Naive thymus-derived CD8-positive, alpha-beta T cell (primary cell): ENCODE data around the gene NFYC. TPM values are rescaled to one million over a fixed set of nuclear protein-coding genes. Genes with fewer than 3 reads are reported as not detected.

Experiments used
- ATAC-seq, 2 donors: fragments of 150-1000 bp; cut with Tn5 transposase in 1 of 2; sonication (Bioruptor Pico), chemical (Tn5 transposase) in 1 of 2; 1 replicate in 1 of 2; 2 replicates in 1 of 2; pipeline ENCODE4 v1.10.0; 2021; ENCODE audit warnings: mild to moderate bottlenecking in 2 of 2, moderate library complexity in 2 of 2
- POLR2A ChIA-PET: fragments of 350-600 bp; sonication (Branson Sonifier 250); formaldehyde crosslinking; loops from one replicate; lab custom pipeline; 2021; ENCODE audit warnings: antibody characterized with exemption; lab: Charles Lee
- DNase-seq, 10 donors: peaks; one replicate each; pipeline versions ENCODE4 v3.0.0 to v3.0.0-alpha.2; 2020 to 2022
- H3K27ac Mint-ChIP-seq, 10 donors: one replicate each; pipeline ENCODE4 v1.8.0; 2020 to 2022; ENCODE audit warnings: mild to moderate bottlenecking in 10 of 10, mixed read lengths in 10 of 10, moderate library complexity in 4 of 10, inconsistent platforms in 1 of 10
- H3K27me3 Mint-ChIP-seq, 5 donors: one replicate each; pipeline ENCODE4 v1.8.0; 2021 to 2022; ENCODE audit warnings: mixed read lengths in 5 of 5
- H3K36me3 Mint-ChIP-seq, 3 donors: one replicate each; pipeline ENCODE4 v1.8.0; 2020 to 2022; ENCODE audit warnings: mixed read lengths in 3 of 3, mild to moderate bottlenecking in 2 of 3, inconsistent platforms in 1 of 3
- H3K4me1 Mint-ChIP-seq, 4 donors: one replicate each; pipeline ENCODE4 v1.8.0; 2021 to 2022; ENCODE audit warnings: mixed read lengths in 4 of 4
- H3K4me3 Mint-ChIP-seq, 10 donors: one replicate each; pipeline ENCODE4 v1.8.0; 2020 to 2022; ENCODE audit warnings: mild to moderate bottlenecking in 10 of 10, mixed read lengths in 10 of 10, moderate library complexity in 6 of 10, inconsistent platforms in 1 of 10
- H3K9me3 Mint-ChIP-seq, 9 donors: one replicate each; pipeline ENCODE4 v1.8.0; 2020 to 2022; ENCODE audit warnings: mixed read lengths in 9 of 9, mild to moderate bottlenecking in 3 of 9, inconsistent platforms in 1 of 9, moderate library complexity in 1 of 9
- microRNA-seq: library from miRNA; unstranded; fragments of <30 nt; microRNA quantifications from one replicate; pipeline ENCODE4 v1.2.0, GENCODE V29; 2022; ENCODE audit warnings: borderline microRNAs expressed
- polyA plus RNA-seq, 3 donors: library from polyadenylated mRNA; unstranded; fragments of 300-500 nt; fragmentation: Illumina TruSeq; gene quantifications; one replicate each; pipeline ENCODE4 v1.2.3, GENCODE V29; 2021
- total RNA-seq, 8 experiments: library from RNA in 2 of 8; stranded (reverse) in 2 of 8; gene quantifications; one replicate each; pipeline ENCODE4 v1.2.3 and lab custom pipeline; 2021 to 2026

NFYC gene
- total and polyA plus RNA-seq, 5 experiments from 2014 or later, result 32.5 to 67.2 (median 46.9) TPM

DNA sequence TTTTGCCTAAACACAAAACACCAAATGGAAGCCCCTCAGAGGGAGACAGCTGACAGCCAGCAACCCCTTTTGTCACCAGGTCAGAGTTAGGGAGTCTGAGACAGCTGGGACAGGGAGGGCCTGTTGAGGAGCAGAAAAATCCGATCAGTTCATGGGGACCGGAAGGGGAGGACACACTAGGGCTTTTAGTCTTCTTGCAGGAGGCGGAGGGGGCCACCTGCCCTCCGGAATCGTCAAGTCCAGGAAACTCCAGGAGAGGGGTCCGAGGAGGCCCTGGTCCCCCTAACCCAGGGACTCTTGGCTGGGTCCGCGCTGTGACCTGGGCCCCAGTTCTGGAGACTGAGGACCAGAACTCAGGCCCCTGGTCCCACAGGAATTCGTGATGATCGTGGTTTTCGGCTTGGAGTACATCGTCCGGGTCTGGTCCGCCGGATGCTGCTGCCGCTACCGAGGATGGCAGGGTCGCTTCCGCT is 126.3 kb downstream of the NFYC start:
- Mint-ChIP-seq H3K36me3 (no peaks in the 10 kb centered on the region), H3K4me3 (peak overlapping the region; percentile 78 to 90 (median 83)), H3K27ac (peak overlapping the region; percentile 48 to 94 (median 91)), H3K4me1 (peaks cover 8 to 17% (median 11%) of the 10 kb centered on the region in 4 donors), H3K9me3 (no peaks in the 10 kb centered on the region), H3K27me3 (peaks cover 0 to 2% (median 0%) of the 10 kb centered on the region in 5 donors)
- ATAC-seq (peak; percentile 36 to 51), DNase-seq (no peak)
- POLR2A ChIA-PET, result interaction anchor here (0.6 kb wide), 1 partner anchor 97 kb away, joined by 3 read pairs; no protein-coding TSS in a partner anchor

DNA sequence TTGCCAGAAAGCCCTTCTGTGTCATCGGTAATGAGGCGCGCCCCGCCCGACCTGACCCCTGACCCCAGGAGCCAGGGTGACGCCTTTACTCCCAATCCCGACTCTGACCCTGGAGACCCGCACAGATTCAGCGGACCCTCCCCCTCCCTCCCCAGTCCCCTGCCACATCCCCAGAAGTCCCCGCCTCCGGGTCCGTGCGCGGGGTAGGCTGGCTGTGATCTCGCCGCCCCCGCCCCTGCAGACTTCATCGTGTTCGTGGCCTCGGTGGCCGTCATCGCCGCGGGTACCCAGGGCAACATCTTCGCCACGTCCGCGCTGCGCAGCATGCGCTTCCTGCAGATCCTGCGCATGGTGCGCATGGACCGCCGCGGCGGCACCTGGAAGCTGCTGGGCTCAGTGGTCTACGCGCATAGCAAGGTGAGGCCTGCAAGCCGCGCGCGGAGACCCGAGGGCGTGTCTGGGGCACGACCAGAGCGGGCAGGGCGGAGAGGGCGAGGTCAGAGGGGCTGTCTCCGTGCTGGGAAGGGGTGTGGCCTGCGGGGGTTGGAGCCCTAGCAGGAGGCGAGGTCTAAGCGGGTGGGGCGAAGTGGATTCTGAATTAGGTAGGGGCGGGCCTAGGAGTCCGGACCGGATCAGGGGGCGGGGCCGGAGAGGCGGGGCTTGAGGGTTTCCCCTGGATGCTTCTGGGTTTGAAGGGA is 126.9 kb downstream of the NFYC start:
- peak; percentile 92 to 95 for ATAC-seq
- H3K4me3 Mint-ChIP-seq, result peak overlapping the region; percentile 78 to 90 (median 83)
- POLR2A ChIA-PET, result interaction anchor here (0.6 to 0.9 kb wide), 4 partner anchors 10 to 97 kb away, joined by 3 read pairs; no protein-coding TSS in a partner anchor
- H3K27ac Mint-ChIP-seq, result peak overlapping the region; percentile 48 to 94 (median 91)
- no peaks in the 10 kb centered on the region for H3K36me3 Mint-ChIP-seq
- peaks cover 7 to 17% (median 12%) of the 10 kb centered on the region in 4 donors for H3K4me1 Mint-ChIP-seq
- H3K27me3 Mint-ChIP-seq, result peaks cover 0 to 2% (median 0%) of the 10 kb centered on the region in 5 donors
- DNase-seq, result peak; percentile 72 to 93 (median 87)
- no peaks in the 10 kb centered on the region for H3K9me3 Mint-ChIP-seq

- POLR2A ChIA-PET, result interaction anchor here (0.7 to 0.9 kb wide), 3 partner anchors 11 to 36 kb away, joined by 3 read pairs; no protein-coding TSS in a partner anchor
- Mint-ChIP-seq H3K27ac (peak overlapping the region in 6 of 10 donors; percentile 41 to 91 (median 75)), H3K4me1 (peaks cover 7 to 18% (median 12%) of the 10 kb centered on the region in 4 donors), H3K36me3 (no peaks in the 10 kb centered on the region), H3K9me3 (no peaks in the 10 kb centered on the region), H3K4me3 (peak overlapping the region in 9 of 10 donors; percentile 40 to 90 (median 82)), H3K27me3 (peaks cover 0 to 2% (median 0%) of the 10 kb centered on the region in 5 donors)
- no peak for ATAC-seq
- DNase-seq, result no peak
Measured at GRCh38 chr1:40819101-40819500, 127.6 kb downstream of the NFYC start.

DNA sequence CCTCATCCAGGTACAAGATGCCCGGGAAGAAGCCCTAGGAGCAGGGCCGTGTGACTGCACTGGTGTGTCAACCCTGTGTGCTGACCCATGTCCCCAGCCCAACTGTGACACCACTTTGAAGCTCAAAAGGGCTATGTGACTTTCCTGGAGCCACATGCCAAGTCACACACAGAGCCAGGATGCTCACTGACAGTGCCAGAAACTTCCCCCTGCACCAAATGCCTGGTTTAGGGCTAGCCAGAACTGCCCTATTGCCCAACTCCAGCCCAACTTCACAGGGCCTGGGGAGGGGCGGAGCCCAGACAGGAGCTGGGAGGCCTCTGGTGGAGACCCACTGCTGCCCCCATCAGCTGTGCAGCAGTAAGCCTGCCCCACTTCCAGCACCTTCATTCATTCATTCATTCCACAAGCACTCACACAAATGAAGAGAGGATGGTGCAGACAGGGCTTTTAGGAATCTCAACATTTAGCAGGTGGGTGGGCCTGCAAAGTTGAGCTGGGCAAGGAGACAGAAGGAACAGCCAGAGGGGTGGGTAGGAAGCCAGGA is 128.8 kb downstream of the NFYC start:
- Mint-ChIP-seq H3K27ac (peak overlapping the region in 4 of 10 donors; percentile 8 to 39 (median 27)), H3K4me1 (peaks cover 13 to 30% (median 20%) of the 10 kb centered on the region in 4 donors), H3K36me3 (no peaks in the 10 kb centered on the region), H3K9me3 (no peaks in the 10 kb centered on the region), H3K27me3 (peaks cover 0 to 2% (median 0%) of the 10 kb centered on the region in 5 donors), H3K4me3 (peak overlapping the region in 1 of 10 donors; percentile 86)
- ATAC-seq (no peak), DNase-seq (no peak)
- POLR2A ChIA-PET, result interaction anchor here (0.7 to 1.7 kb wide), 2 partner anchors 41 to 61 kb away, joined by 3 to 5 read pairs; no protein-coding TSS in a partner anchor

Small RNAs within 50 kb of the gene (microRNA-seq; reads per million reads assigned to microRNA genes)
- gene MIR30C1 (21.6 reads per million, percentile 43 among the genes with 10 or more reads in this experiment), gene MIR30E (10,301 reads per million, percentile 95 among the genes with 10 or more reads in this experiment)

Other genes starting within 250 kb of the NFYC start
- gene ZFP69B, start 241.2 kb upstream of the NFYC start, total RNA-seq, result 10 to 100 TPM; 12.8 to 13.0 TPM
- gene ZFP69B, start 241.2 kb upstream of the NFYC start, polyA plus RNA-seq, result 1 to 10 TPM; 1.9 to 4.4 (median 4.3) TPM
- 1 to 10 TPM; 3.8 to 4.5 TPM for gene ZFP69, start 214.4 kb upstream of the NFYC start, total RNA-seq
- gene ZFP69, start 214.4 kb upstream of the NFYC start, polyA plus RNA-seq, result 1 to 10 TPM; 2.9 to 6.6 (median 6.2) TPM
- gene EXO5, start 182.9 kb upstream of the NFYC start, total RNA-seq, result 10 to 100 TPM; 10.8 to 13.3 TPM
- 1 to 10 TPM; 4.0 to 7.8 (median 4.5) TPM for gene EXO5, start 182.9 kb upstream of the NFYC start, polyA plus RNA-seq
- gene ZNF684, start 160.1 kb upstream of the NFYC start, total RNA-seq, result 1 to 10 TPM; 5.7 TPM
- 1 to 10 TPM; 3.7 to 5.2 (median 4.2) TPM for gene ZNF684, start 160.1 kb upstream of the NFYC start, polyA plus RNA-seq
- gene RIMS3, start 26.0 kb upstream of the NFYC start, total RNA-seq, result 1 to 10 TPM; 1.2 to 2.0 TPM
- gene RIMS3, start 26.0 kb upstream of the NFYC start, polyA plus RNA-seq, result 1 to 10 TPM in 2 of 3 donors, under 1 TPM in 1; 0.76 to 1.5 (median 1.0) TPM
- gene KCNQ4, start 92.1 kb downstream of the NFYC start, total RNA-seq, result under 1 TPM; 0.18 to 0.25 TPM
- under 1 TPM; 0.08 to 0.17 (median 0.08) TPM for gene KCNQ4, start 92.1 kb downstream of the NFYC start, polyA plus RNA-seq
- gene CITED4, start 170.7 kb downstream of the NFYC start, total RNA-seq, result 10 to 100 TPM; 24.3 to 24.5 TPM
- 10 to 100 TPM; 24.5 to 45.4 (median 27.4) TPM for gene CITED4, start 170.7 kb downstream of the NFYC start, polyA plus RNA-seq